Osteoblast (primary cell): Measurements from ENCODE around the gene BBS12. TPM values are rescaled to one million over a fixed set of nuclear protein-coding genes. Genes with fewer than 3 reads are reported as not detected.

Experiments
- DNase-seq: peaks from one replicate; pipeline ENCODE4 v3.0.0; 2011; ENCODE audit warnings: low spot score, mixed read lengths; ENCODE audit not compliant: insufficient read length; ENCODE audit errors: missing footprints
- H2AFZ ChIP-seq: 2 replicates; pipeline ENCODE4 v1.6.0; 2011; ENCODE audit warnings: mild to moderate bottlenecking, low read length
- H3K27ac ChIP-seq: 2 replicates; pipeline ENCODE4 v1.5.1; 2011; ENCODE audit warnings: mild to moderate bottlenecking, low read depth, low read length, moderate library complexity
- H3K27me3 ChIP-seq: 2 replicates; pipeline ENCODE4 v1.6.0; 2012; ENCODE audit warnings: mild to moderate bottlenecking, control low read depth, inconsistent platforms, low read length, moderate library complexity; ENCODE audit not compliant: insufficient read depth
- H3K36me3 ChIP-seq: 2 replicates; pipeline ENCODE4 v1.5.1; 2011; ENCODE audit warnings: mild to moderate bottlenecking, low read length, control low read depth, moderate library complexity; ENCODE audit not compliant: insufficient read depth
- H3K4me1 ChIP-seq: 2 replicates; pipeline ENCODE4 v1.5.1; 2011; ENCODE audit warnings: mild to moderate bottlenecking, low read length, control low read depth, moderate library complexity; ENCODE audit not compliant: insufficient read depth
- H3K4me2 ChIP-seq: 2 replicates; pipeline ENCODE4 v1.6.0; 2011; ENCODE audit warnings: mild to moderate bottlenecking, low read length; ENCODE audit not compliant: insufficient read depth
- H3K4me3 ChIP-seq: fragments of 200-600 bp; sonication (generic); 3 replicates; pipeline ENCODE4 v1.5.1; 2012; ENCODE audit warnings: mild to moderate bottlenecking, low read length, inconsistent platforms; ENCODE audit not compliant: insufficient read depth
- H3K79me2 ChIP-seq: 2 replicates; pipeline ENCODE4 v1.6.0; 2012; ENCODE audit warnings: mild to moderate bottlenecking, low read length, control low read depth, inconsistent platforms; ENCODE audit not compliant: insufficient read depth
- H3K9me3 ChIP-seq: 2 replicates; pipeline ENCODE4 v1.5.1; 2011; ENCODE audit warnings: low read depth, low read length, control low read depth
- H4K20me1 ChIP-seq: 2 replicates; pipeline ENCODE4 v1.6.0; 2012; ENCODE audit warnings: mild to moderate bottlenecking, low read length, control low read depth; ENCODE audit not compliant: insufficient read depth
- CTCF ChIP-seq: IDR thresholded peaks from 2 replicates; pipeline ENCODE4 v1.5.1; 2011; ENCODE audit warnings: mild to moderate bottlenecking, low read depth, low read length, moderate library complexity; ENCODE audit errors: extremely low read depth
- total RNA-seq: library from RNA; depleted of rRNA; stranded (reverse); fragments of >200 nt; gene quantifications from 2 replicates; pipeline ENCODE4 v1.2.3, GENCODE V29; 2012

BBS12 gene
- total RNA-seq, 1 donor: 9.4 TPM

GRCh38 chr4:122689972-122690371, 42.5 kb upstream of the BBS12 start:
- H3K27ac ChIP-seq: no peak overlapping the region
- no peak overlapping the region for H3K4me3 ChIP-seq
- no peaks in the 10 kb centered on the region for H3K79me2 ChIP-seq
- DNase-seq: no peak
- no peaks in the 10 kb centered on the region for H4K20me1 ChIP-seq
- peaks cover 15% of the 10 kb centered on the region for H3K4me1 ChIP-seq
- no peak overlapping the region for H2AFZ ChIP-seq
- H3K4me2 ChIP-seq: no peak overlapping the region
- H3K27me3 ChIP-seq: no peaks in the 10 kb centered on the region
- no peak for TF ChIP-seq CTCF
- H3K36me3 ChIP-seq: no peaks in the 10 kb centered on the region
- H3K9me3 ChIP-seq: no peaks in the 10 kb centered on the region

GRCh38 chr4:122691988-122692387, 40.5 kb upstream of the BBS12 start:
- Histone ChIP-seq H3K36me3 (no peaks in the 10 kb centered on the region), H3K4me3 (no peak overlapping the region), H2AFZ (no peak overlapping the region), H3K27ac (no peak overlapping the region), H3K79me2 (no peaks in the 10 kb centered on the region), H3K4me1 (peaks cover 15% of the 10 kb centered on the region), H4K20me1 (no peaks in the 10 kb centered on the region), H3K27me3 (no peaks in the 10 kb centered on the region), H3K9me3 (no peaks in the 10 kb centered on the region), H3K4me2 (no peak overlapping the region)
- no peak for TF ChIP-seq CTCF
- no peak for DNase-seq

- H3K4me3 ChIP-seq: no peak overlapping the region
- H3K79me2 ChIP-seq: no peaks in the 10 kb centered on the region
- peaks cover 15% of the 10 kb centered on the region for H3K4me1 ChIP-seq
- no peaks in the 10 kb centered on the region for H3K36me3 ChIP-seq
- no peaks in the 10 kb centered on the region for H3K9me3 ChIP-seq
- no peaks in the 10 kb centered on the region for H3K27me3 ChIP-seq
- no peak for DNase-seq
- H4K20me1 ChIP-seq: no peaks in the 10 kb centered on the region
- no peak overlapping the region for H3K4me2 ChIP-seq
- H2AFZ ChIP-seq: no peak overlapping the region
- H3K27ac ChIP-seq: no peak overlapping the region
- TF ChIP-seq CTCF: no peak
These were observed 39.6 kb upstream of the BBS12 start for GRCh38 chr4:122692641-122693520.

- H3K27ac ChIP-seq: no peak overlapping the region
- no peaks in the 10 kb centered on the region for H3K36me3 ChIP-seq
- no peak for DNase-seq
- H4K20me1 ChIP-seq: no peaks in the 10 kb centered on the region
- no peaks in the 10 kb centered on the region for H3K79me2 ChIP-seq
- H3K4me2 ChIP-seq: no peak overlapping the region
- no peak overlapping the region for H3K4me3 ChIP-seq
- H3K27me3 ChIP-seq: no peaks in the 10 kb centered on the region
- H3K9me3 ChIP-seq: no peaks in the 10 kb centered on the region
- no peak for TF ChIP-seq CTCF
- peaks cover 10% of the 10 kb centered on the region for H3K4me1 ChIP-seq
- H2AFZ ChIP-seq: no peak overlapping the region
These were observed 37.3 kb upstream of the BBS12 start for GRCh38 chr4:122695226-122695625.
